NCI-H1105 treated with DMSO at 0.1 percent for 48 hours (cell line): Measurements from ENCODE around the gene HES2.
A peak's percentile ranks its signal among the peaks of the same experiment; 100 is the strongest.
"Not testable (repeated sequence)": the region's sequence is repeated elsewhere in the genome, so short reads cannot be mapped to it uniquely, and the experiment has no call there.

Experiments
- DNase-seq: peaks from one replicate; lab custom pipeline; 2025; lab: John Stamatoyannopoulos, UW

The HES2 gene

GRCh38 chr1:6389971-6390370, 29.7 kb downstream of the HES2 start:
- DNase-seq, result no peak

GRCh38 chr1:6386371-6386949, 33.3 kb downstream of the HES2 start:
- DNase-seq, result no peak

- DNase-seq, result peak; percentile 74
Observed at GRCh38 chr1:6385488-6386191, 34.1 kb downstream of the HES2 start.

DNA sequence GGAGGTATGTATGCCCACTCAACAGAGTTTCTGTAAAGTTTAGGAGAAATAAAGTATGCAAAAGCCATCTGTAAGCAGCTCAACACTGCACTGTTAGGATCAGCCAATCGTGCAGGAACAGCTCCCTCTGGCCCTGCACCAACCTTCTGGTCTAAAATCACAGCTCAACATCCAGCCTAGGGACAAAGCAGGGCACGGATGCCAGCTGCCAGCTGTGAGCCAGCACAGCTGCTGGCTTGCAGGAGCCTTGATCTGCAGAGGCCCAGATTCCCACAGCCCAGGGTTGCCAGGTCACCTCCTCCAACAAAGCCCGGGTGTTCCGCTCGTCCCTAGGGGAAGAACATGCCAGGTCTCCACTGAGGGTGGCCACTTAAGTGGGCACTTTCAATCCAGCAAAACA, 34.8 kb downstream of the HES2 start:
- peak; percentile 56 for DNase-seq

- DNase-seq, result no peak
Observed at GRCh38 chr1:6384135-6384534, 35.6 kb downstream of the HES2 start.

DNA sequence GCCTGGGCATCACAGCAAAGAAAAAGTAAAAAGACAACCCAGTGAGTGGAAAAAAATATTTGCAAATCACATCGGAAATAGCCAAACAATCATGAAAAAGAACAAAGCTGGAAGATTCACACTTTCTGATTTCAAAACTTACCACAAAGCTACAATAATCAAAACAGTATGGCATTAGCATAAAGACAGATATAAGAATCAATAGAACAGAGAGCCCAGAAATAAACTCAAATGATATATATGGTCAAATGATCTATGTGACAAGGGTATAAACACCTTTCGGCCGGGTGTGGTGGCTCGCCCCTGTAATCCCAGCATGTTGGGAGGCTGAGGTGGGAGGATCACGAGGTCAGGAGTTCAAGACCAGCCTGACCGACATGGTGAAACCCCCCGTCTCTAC, 39.7 kb downstream of the HES2 start:
- no peak for DNase-seq

DNA sequence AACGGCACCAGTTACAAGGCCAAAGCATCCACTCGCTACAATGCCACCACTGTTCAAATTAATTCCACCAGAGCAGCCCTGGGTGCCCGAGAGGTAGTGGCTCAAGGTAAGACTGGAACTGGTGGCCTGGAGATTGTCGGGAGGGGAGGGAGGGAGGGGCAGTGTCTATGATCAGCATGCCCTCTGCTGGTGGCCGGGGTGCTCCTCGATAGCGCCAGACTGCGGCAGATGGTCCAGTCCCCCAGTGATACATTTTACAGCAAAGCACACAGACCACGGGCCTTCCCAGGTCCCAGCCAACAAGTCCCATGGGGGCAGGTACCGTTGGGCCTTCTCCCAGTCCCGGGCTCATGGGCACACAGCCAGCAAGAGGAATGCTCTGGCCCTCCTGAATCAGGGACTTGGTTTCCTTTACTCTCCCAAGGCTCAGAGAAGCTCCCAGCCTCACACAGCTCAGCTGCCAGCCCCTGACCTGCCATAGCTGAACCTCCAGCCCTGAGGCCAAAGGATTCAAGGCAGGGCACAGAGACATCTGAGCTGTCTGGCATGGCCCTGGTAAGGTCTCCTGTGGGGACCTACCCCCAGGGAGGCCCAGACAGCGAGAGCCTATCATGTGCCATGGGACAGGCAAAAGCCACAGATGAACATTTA, 41.5 kb downstream of the HES2 start:
- no peak for DNase-seq

DNA sequence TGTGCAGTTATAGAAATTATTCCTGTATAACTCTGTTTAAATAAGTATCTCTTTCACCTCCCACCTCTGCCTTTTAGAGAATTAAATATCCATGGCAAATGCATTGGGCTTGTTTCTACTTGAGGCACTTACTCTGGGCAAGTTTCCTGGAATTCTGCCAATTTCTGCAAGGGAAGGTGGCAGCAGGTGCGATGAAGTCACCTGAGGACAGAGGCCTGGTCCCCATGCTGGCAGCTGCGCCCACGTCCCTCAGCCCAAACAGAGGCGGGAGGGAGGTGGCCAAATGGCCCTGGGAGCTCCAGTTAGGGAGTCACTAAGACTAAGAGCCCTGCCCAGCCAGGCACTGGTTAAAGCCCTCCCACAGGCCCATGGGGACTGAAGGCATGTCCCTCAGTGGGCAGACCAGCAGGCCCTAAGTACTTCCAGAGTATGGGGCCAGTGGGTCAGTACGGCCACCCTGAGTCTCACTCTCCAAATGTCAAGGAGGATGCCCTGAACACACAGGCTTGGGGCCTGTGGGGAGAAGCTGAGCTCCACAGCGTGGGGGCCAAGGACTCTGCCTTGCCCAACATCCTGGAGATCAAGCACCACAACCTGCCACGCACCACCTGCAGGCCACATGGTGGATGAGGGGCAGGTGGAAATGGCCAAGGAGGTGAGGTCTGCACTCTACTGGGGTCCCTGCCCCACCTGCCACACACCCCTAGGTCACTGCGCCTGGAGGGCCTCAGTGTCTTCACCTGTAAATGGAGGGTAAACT, 45.6 kb downstream of the HES2 start:
- DNase-seq, result peak; percentile 95

DNA sequence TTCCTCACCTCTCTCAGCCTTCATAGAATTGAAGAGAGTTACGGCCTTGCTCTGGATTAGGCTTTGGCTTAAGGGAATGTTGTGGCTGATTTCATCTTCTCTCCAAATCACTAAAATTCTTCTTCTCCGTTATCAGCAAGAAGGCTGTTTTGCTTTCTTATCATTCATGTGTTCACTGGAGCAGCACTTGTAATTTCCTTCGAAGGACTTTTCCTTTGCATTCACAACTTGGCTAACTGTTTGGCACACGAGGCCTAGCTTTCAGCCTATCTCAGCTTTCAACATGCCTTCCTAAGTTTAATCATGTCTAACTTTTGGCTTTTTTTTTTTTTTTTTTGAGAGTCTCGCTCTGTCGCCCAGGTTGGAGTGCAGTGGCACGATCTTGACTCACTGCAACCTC, 47.5 kb downstream of the HES2 start:
- not testable (repeated sequence) for DNase-seq

- no peak for DNase-seq
Observed at GRCh38 chr1:6370006-6370405, 49.7 kb downstream of the HES2 start.

- no peak for DNase-seq
Observed at GRCh38 chr1:6367381-6368012, 52.2 kb downstream of the HES2 start.

DNA sequence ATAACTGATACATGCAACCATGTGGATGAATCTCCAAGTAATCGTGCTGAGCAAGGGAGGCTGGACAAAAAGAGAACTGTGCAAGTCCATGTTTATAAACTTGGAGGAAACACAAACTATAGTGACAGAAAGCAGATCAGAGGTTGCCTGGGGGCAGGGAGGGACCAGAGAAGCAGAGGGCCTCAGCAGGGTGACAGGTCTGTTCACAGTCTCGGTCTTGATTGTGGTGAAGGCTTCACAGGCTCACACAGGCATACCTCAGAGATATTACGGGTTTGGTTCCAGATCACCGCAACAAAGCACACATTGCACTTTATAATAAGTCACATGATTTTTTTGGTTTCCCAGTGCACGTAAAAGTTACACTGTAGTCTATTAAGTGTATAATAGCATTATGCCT, 54.7 kb downstream of the HES2 start:
- no peak for DNase-seq

DNA sequence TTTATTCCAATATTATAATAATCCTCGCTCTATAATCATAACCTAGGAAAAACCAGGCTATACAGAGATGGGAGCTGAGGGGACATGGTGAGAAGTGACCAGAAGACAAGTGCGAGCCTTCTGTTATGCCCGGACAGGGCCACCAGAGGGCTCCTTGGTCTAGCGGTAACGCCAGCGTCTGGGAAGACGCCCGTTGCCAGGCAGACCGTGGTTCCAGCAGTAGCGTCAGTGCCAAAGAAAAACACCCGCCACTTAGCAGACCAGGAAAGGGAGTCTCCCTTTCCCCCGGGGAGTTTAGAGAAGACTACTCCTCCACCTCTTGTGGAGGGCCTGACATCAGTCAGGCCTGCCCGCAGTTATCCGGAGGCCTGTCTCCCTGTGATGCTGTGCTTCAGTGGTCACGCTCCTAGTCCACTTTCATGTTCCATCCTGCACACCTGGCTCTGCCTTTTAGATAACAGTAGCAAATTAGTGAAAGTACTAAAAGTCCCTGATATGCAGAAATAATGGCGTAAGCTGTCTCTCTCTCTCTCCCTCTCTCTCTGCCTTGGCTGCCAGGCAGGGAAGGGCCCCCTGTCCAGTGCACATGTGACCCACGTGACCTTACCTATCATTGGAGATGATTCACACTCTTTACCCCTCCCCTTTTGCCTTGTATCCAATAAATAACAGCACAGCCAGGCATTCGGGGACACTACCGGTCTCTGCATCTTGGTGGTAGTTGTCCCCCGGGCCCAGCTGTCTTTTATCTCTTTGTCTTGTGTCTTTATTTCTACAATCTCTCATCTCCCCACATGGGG, 56.4 kb downstream of the HES2 start:
- peak; percentile 73 for DNase-seq
